Upper lobe of left lung (tissue), 4 donors: ENCODE results near the gene PSEN1.

Experiments
- POLR2AphosphoS5 ChIP-seq, 2 donors: sonication (generic); formaldehyde crosslinking; IDR thresholded peaks; one replicate each; pipeline ENCODE4 v1.5.1; 2017; ENCODE audit warnings: antibody characterized with exemption in 2 of 2
- TF ChIP-seq, protein P1 (sequence below), 6 experiments: fragments of 450-650 bp in 4 of 6; fragments of 200-600 bp in 2 of 6; sonication (generic) in 2 of 6; IDR thresholded peaks; one replicate each; pipeline ENCODE4 v1.5.1; 2016 to 2019; ENCODE audit warnings: antibody characterized with exemption in 6 of 6

DNA sequence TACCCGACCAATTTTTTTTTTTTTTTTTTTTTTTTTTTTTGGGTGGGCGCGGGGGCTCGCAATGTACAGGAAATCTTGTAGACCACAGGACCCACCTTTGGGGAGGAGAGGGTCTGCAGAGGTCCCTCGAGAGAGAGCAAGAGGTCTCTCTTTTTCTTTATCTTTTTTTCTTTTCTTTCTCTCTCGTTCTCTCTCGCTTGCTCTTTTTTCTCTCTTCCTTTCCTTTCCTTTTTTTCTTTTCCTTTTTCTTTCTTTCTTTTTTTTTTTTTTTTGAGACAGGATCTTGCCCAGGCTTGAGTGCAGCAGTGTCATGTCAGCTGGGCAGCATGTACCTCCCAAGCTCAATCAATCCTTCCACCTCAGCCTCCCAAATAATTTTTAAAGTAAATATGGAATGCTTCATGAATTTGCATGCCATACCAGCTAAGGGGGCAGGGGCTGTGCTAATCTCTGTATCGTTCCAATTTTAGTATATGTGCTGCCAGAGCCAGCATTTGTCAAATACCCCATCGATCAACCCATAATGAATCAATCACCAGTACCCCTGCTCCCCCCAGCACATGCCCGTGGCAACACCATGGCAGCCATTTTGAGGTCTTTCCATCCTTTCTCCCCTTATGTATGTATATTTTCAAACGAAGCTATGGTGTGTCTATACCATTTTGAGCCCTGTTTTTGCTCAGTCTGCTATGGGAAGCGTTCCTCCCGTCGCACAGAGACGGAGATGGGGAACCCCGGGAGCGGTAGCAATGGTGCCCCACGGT lies 110.3 kb downstream of the PSEN1 start:
- no peak for TF ChIP-seq POLR2AphosphoS5 (IDR thresholded peaks at IDR 0.05)
- TF ChIP-seq, protein P1, sequence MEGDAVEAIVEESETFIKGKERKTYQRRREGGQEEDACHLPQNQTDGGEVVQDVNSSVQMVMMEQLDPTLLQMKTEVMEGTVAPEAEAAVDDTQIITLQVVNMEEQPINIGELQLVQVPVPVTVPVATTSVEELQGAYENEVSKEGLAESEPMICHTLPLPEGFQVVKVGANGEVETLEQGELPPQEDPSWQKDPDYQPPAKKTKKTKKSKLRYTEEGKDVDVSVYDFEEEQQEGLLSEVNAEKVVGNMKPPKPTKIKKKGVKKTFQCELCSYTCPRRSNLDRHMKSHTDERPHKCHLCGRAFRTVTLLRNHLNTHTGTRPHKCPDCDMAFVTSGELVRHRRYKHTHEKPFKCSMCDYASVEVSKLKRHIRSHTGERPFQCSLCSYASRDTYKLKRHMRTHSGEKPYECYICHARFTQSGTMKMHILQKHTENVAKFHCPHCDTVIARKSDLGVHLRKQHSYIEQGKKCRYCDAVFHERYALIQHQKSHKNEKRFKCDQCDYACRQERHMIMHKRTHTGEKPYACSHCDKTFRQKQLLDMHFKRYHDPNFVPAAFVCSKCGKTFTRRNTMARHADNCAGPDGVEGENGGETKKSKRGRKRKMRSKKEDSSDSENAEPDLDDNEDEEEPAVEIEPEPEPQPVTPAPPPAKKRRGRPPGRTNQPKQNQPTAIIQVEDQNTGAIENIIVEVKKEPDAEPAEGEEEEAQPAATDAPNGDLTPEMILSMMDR (IDR thresholded peaks at IDR 0.05), result no peak
